H1 (cell line): ENCODE data around the gene CGGBP1.

Experiments used
- BRCA1 ChIP-seq: IDR thresholded peaks from 2 replicates; pipeline ENCODE4 v1.6.1; 2012; ENCODE audit warnings: low read depth, low read length, improper control_type of control experiment
- JUND ChIP-seq: IDR thresholded peaks from 2 replicates; pipeline ENCODE4 v1.6.1; 2011; ENCODE audit warnings: mild to moderate bottlenecking, improper control_type of control experiment, low read length
- KDM5A ChIP-seq: fragments of 200-600 bp; IDR thresholded peaks from 2 replicates; pipeline ENCODE4 v1.7.1; 2012; ENCODE audit warnings: mild to moderate bottlenecking, low read length, inconsistent platforms, mixed read lengths
- MAFK ChIP-seq: IDR thresholded peaks from 2 replicates; pipeline ENCODE4 v1.6.1; 2012; ENCODE audit warnings: low read depth, mild to moderate bottlenecking, improper control_type of control experiment, low read length
- POLR2A ChIP-seq, 2 experiments: IDR thresholded peaks; 1 replicate in 1 of 2; 2 replicates in 1 of 2; pipeline ENCODE4 v1.6.1; 2011; ENCODE audit warnings: low read depth in 2 of 2, low read length in 2 of 2, mild to moderate bottlenecking in 2 of 2; ENCODE audit errors: control extremely low read depth in 1 of 2
- RFX5 ChIP-seq: IDR thresholded peaks from 2 replicates; pipeline ENCODE4 v1.6.1; 2011; ENCODE audit warnings: low read depth, low read length, improper control_type of control experiment, borderline replicate concordance
- SP1 ChIP-seq: IDR thresholded peaks from 2 replicates; pipeline ENCODE4 v1.6.1; 2011; ENCODE audit warnings: low read depth, low read length
- ZNF274 ChIP-seq: IDR thresholded peaks from 2 replicates; pipeline ENCODE4 v1.7.0; 2012; ENCODE audit warnings: low read length, borderline replicate concordance; ENCODE audit errors: extremely low read depth
- TF ChIP-seq, protein P1 (sequence below), 3 experiments: IDR thresholded peaks; 1 replicate in 2 of 3; 2 replicates in 1 of 3; pipeline versions ENCODE4 v1.5.1 to v1.6.1; 2011; ENCODE audit warnings: low read length in 3 of 3, mild to moderate bottlenecking in 3 of 3, inconsistent platforms in 2 of 3, low read depth in 1 of 3, moderate library complexity in 1 of 3; ENCODE audit not compliant: insufficient read depth in 1 of 3; ENCODE audit errors: control extremely low read depth in 1 of 3
- TF ChIP-seq, protein P2 (sequence below): IDR thresholded peaks from 2 replicates; pipeline ENCODE4 v1.6.1; 2011; ENCODE audit warnings: low read length, improper control_type of control experiment
- TF ChIP-seq, protein P3 (sequence below): IDR thresholded peaks from 2 replicates; pipeline ENCODE4 v1.6.1; 2012; ENCODE audit warnings: inconsistent platforms

DNA sequence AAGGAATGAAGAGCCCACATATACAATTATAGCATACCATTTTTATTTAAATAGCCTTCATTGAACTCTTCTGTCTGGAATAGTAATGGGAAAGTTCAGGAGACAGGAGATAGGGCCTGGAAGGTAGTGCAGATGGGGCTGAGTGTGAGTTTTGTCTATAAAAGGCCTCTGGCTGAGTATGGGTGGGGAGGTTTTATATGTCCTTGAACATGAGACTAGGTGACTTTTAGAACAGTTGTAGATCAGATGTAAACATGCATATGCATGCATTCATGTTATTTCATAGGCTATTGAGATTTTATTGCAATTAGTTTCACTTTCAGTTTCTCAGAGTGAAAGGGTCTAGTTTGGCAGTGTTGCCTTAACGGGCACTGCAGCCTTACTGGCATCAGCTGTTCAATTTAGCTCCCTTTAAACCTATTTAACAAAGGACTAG, 27.1 kb downstream of the CGGBP1 start:
- TF ChIP-seq, protein P1, sequence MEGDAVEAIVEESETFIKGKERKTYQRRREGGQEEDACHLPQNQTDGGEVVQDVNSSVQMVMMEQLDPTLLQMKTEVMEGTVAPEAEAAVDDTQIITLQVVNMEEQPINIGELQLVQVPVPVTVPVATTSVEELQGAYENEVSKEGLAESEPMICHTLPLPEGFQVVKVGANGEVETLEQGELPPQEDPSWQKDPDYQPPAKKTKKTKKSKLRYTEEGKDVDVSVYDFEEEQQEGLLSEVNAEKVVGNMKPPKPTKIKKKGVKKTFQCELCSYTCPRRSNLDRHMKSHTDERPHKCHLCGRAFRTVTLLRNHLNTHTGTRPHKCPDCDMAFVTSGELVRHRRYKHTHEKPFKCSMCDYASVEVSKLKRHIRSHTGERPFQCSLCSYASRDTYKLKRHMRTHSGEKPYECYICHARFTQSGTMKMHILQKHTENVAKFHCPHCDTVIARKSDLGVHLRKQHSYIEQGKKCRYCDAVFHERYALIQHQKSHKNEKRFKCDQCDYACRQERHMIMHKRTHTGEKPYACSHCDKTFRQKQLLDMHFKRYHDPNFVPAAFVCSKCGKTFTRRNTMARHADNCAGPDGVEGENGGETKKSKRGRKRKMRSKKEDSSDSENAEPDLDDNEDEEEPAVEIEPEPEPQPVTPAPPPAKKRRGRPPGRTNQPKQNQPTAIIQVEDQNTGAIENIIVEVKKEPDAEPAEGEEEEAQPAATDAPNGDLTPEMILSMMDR (IDR thresholded peaks at IDR 0.05; ENCODE audit: control extremely low read depth in 1 of 3, insufficient read depth in 1 of 3, low read depth in 1 of 3, low read length in 3 of 3) = no peak
- TF ChIP-seq KDM5A = no peak
- TF ChIP-seq MAFK = no peak
- TF ChIP-seq, protein P2, sequence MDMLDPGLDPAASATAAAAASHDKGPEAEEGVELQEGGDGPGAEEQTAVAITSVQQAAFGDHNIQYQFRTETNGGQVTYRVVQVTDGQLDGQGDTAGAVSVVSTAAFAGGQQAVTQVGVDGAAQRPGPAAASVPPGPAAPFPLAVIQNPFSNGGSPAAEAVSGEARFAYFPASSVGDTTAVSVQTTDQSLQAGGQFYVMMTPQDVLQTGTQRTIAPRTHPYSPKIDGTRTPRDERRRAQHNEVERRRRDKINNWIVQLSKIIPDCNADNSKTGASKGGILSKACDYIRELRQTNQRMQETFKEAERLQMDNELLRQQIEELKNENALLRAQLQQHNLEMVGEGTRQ = no peak
- TF ChIP-seq ZNF274 = no peak
- no peak for TF ChIP-seq SP1
- TF ChIP-seq, protein P3, sequence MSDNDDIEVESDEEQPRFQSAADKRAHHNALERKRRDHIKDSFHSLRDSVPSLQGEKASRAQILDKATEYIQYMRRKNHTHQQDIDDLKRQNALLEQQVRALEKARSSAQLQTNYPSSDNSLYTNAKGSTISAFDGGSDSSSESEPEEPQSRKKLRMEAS = no peak
- no peak for TF ChIP-seq BRCA1
- no peak for TF ChIP-seq RFX5
- no peak for TF ChIP-seq POLR2A (IDR thresholded peaks at IDR 0.05; ENCODE audit: control extremely low read depth in 1 of 2, low read depth in 2 of 2, low read length in 2 of 2)
- TF ChIP-seq JUND = no peak
